ENCODE measurements around the gene ENPP6. TPM values are rescaled to one million over a fixed set of nuclear protein-coding genes. Genes with fewer than 3 reads are reported as not detected.

The ENPP6 gene
- total and polyA plus RNA-seq, 4 donors: 0.05 to 0.08 (median 0.05) TPM; not detected in 1

DNA sequence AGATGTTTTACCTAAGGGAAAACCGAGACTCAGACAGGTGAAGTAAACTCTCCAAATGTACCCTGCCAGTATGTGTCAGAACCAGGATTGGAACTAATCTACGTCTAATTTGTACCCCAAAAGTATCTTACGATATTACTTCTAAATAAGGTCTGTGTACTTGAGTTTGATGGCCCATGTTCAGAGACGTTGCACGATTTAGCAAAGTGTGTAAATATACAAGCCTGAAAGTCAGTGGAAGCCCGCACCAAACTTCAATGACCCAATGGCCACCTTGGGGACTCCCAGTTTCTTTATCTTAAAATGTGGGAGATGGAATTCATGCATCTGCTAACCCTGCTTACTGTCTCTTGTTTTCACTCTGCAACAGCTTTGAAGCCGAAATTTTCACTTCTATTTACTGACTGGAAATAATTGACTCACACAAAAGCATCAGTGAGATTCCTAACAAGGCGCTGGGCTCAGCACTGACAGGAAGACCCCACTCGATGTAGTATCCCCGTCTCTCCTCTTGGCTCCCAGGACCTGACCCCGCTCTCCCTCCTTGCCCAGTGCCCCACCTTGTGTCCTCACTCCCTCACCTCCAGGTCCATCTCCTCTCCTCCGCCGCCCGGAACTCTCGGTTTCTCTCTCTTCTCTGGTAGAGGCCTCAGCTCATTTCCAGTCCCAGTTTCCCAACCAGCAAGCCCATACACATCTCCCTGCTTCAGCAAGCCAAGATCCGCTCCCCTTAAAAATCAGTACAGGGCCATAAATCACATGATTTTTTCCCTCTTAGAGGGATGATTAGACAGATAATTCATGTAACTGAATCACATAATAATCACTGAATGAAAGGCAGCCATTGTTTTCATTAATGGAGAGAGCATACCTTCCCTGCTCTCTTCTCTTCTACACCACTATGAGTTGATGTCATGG, 42.8 kb downstream of the ENPP6 start:
- Histone ChIP-seq H3K27ac (ENCODE audit: low read depth in 1 of 2, low read length in 2 of 2) (no peak overlapping the region), H3K9ac (ENCODE audit: low read depth in 1 of 2, low read length in 2 of 2) (no peak overlapping the region), H3K4me1 (ENCODE audit: control insufficient read depth in 4 of 4, insufficient read depth in 4 of 4, low read length in 3 of 4) (no peaks in the 10 kb centered on the region), H3K9me3 (ENCODE audit: control insufficient read depth in 4 of 4, low read length in 3 of 4) (no peaks in the 10 kb centered on the region), H3K27me3 (ENCODE audit: control insufficient read depth in 4 of 4, insufficient read depth in 4 of 4, low read length in 3 of 4) (no peaks in the 10 kb centered on the region), H3K36me3 (ENCODE audit: control insufficient read depth in 4 of 4, insufficient read depth in 3 of 4, low read depth in 1 of 4, low read length in 3 of 4) (no peaks in the 10 kb centered on the region), H3K4me3 (ENCODE audit: low read depth in 1 of 3, low read length in 3 of 3) (no peak overlapping the region)
- TF ChIP-seq EGR1 (IDR thresholded peaks at IDR 0.05; ENCODE audit: low read depth in 2 of 2) (no peak), RAD21 (IDR thresholded peaks at IDR 0.05) (no peak), CTCF (IDR thresholded peaks at IDR 0.05; ENCODE audit: low read depth, low read length, missing input control) (no peak), JUND (IDR thresholded peaks at IDR 0.05) (no peak), MAX (IDR thresholded peaks at IDR 0.05) (no peak), YY1 (IDR thresholded peaks at IDR 0.05) (no peak), FOXA2 (IDR thresholded peaks at IDR 0.05) (no peak), HNF4A (conservative IDR thresholded peaks at IDR 0.05) (no peak), HNF4G (IDR thresholded peaks at IDR 0.05) (no peak), GABPA (IDR thresholded peaks at IDR 0.05 in 1 of 2, conservative IDR thresholded peaks at IDR 0.05 in 1 of 2) (no peak), ATF3 (IDR thresholded peaks at IDR 0.05) (no peak), SP1 (IDR thresholded peaks at IDR 0.05) (no peak)
- no peak for DNase-seq (ENCODE audit: low spot score)
- 89% methylated on average over 16 of the region's 16 CpGs for WGBS

DNA sequence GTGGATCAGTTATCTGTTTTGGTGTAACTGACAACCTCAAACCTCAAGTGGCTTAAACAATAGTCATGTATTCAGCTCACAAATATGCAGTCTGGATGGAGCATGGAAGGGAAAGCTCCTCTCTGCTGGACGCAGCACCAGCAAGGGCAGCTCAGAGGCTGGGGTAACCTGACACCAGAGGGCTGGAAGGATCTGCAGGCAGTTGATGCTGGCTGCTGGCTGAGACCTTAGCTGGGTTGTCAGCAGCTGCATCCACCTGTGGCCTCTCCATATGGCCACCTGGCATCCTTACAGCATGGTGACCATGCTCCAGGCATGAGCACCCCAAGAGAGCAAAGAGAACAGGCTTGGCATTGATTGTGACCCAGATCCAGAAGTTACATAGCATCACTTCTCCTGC, 46.7 kb downstream of the ENPP6 start:
- Histone ChIP-seq H3K9me3 (ENCODE audit: control insufficient read depth in 4 of 4, low read length in 3 of 4) (no peaks in the 10 kb centered on the region), H3K27me3 (ENCODE audit: control insufficient read depth in 4 of 4, insufficient read depth in 4 of 4, low read length in 3 of 4) (no peaks in the 10 kb centered on the region), H3K27ac (ENCODE audit: low read depth in 1 of 2, low read length in 2 of 2) (no peak overlapping the region), H3K9ac (ENCODE audit: low read depth in 1 of 2, low read length in 2 of 2) (no peak overlapping the region), H3K4me3 (ENCODE audit: low read depth in 1 of 3, low read length in 3 of 3) (no peak overlapping the region), H3K4me1 (ENCODE audit: control insufficient read depth in 4 of 4, insufficient read depth in 4 of 4, low read length in 3 of 4) (peaks cover 0 to 4% (median 1%) of the 10 kb centered on the region in 4 donors), H3K36me3 (ENCODE audit: control insufficient read depth in 4 of 4, insufficient read depth in 3 of 4, low read depth in 1 of 4, low read length in 3 of 4) (no peaks in the 10 kb centered on the region)
- 83% methylated on average over 1 of the region's 1 CpG for WGBS
- TF ChIP-seq ZBTB33 (IDR thresholded peaks at IDR 0.05) (no peak), GABPA (IDR thresholded peaks at IDR 0.05 in 1 of 2, conservative IDR thresholded peaks at IDR 0.05 in 1 of 2) (no peak), JUND (IDR thresholded peaks at IDR 0.05) (no peak), SP1 (IDR thresholded peaks at IDR 0.05) (no peak), FOXA1 (IDR thresholded peaks at IDR 0.05) (no peak), RXRA (IDR thresholded peaks at IDR 0.05) (no peak), MAX (IDR thresholded peaks at IDR 0.05) (no peak), EGR1 (IDR thresholded peaks at IDR 0.05; ENCODE audit: low read depth in 2 of 2) (no peak), NR2F2 (IDR thresholded peaks at IDR 0.05) (no peak), ATF3 (IDR thresholded peaks at IDR 0.05) (no peak), HNF4G (IDR thresholded peaks at IDR 0.05) (no peak), TAF1 (conservative IDR thresholded peaks at IDR 0.05) (no peak), RAD21 (IDR thresholded peaks at IDR 0.05) (no peak), HNF4A (conservative IDR thresholded peaks at IDR 0.05) (no peak), CTCF (IDR thresholded peaks at IDR 0.05; ENCODE audit: low read depth, low read length, missing input control) (no peak), YY1 (IDR thresholded peaks at IDR 0.05) (no peak)
- TF ChIP-seq, protein P1, sequence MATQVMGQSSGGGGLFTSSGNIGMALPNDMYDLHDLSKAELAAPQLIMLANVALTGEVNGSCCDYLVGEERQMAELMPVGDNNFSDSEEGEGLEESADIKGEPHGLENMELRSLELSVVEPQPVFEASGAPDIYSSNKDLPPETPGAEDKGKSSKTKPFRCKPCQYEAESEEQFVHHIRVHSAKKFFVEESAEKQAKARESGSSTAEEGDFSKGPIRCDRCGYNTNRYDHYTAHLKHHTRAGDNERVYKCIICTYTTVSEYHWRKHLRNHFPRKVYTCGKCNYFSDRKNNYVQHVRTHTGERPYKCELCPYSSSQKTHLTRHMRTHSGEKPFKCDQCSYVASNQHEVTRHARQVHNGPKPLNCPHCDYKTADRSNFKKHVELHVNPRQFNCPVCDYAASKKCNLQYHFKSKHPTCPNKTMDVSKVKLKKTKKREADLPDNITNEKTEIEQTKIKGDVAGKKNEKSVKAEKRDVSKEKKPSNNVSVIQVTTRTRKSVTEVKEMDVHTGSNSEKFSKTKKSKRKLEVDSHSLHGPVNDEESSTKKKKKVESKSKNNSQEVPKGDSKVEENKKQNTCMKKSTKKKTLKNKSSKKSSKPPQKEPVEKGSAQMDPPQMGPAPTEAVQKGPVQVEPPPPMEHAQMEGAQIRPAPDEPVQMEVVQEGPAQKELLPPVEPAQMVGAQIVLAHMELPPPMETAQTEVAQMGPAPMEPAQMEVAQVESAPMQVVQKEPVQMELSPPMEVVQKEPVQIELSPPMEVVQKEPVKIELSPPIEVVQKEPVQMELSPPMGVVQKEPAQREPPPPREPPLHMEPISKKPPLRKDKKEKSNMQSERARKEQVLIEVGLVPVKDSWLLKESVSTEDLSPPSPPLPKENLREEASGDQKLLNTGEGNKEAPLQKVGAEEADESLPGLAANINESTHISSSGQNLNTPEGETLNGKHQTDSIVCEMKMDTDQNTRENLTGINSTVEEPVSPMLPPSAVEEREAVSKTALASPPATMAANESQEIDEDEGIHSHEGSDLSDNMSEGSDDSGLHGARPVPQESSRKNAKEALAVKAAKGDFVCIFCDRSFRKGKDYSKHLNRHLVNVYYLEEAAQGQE (IDR thresholded peaks at IDR 0.05): no peak
- DNase-seq (ENCODE audit: low spot score): no peak
